ENCODE results near the gene SDC3.

GRCh38 chr1:30895382-30895943 is 13.1 kb downstream of the SDC3 start:
- TF ChIP-seq, protein P1, sequence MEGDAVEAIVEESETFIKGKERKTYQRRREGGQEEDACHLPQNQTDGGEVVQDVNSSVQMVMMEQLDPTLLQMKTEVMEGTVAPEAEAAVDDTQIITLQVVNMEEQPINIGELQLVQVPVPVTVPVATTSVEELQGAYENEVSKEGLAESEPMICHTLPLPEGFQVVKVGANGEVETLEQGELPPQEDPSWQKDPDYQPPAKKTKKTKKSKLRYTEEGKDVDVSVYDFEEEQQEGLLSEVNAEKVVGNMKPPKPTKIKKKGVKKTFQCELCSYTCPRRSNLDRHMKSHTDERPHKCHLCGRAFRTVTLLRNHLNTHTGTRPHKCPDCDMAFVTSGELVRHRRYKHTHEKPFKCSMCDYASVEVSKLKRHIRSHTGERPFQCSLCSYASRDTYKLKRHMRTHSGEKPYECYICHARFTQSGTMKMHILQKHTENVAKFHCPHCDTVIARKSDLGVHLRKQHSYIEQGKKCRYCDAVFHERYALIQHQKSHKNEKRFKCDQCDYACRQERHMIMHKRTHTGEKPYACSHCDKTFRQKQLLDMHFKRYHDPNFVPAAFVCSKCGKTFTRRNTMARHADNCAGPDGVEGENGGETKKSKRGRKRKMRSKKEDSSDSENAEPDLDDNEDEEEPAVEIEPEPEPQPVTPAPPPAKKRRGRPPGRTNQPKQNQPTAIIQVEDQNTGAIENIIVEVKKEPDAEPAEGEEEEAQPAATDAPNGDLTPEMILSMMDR (conservative IDR thresholded peaks at IDR 0.05): no peak
- no peak for TF ChIP-seq ZFX (IDR thresholded peaks at IDR 0.05)
